ENCODE data around the gene ADCY2.
A peak's percentile ranks its signal among the peaks of the same experiment; 100 is the strongest.

ADCY2 gene

DNA sequence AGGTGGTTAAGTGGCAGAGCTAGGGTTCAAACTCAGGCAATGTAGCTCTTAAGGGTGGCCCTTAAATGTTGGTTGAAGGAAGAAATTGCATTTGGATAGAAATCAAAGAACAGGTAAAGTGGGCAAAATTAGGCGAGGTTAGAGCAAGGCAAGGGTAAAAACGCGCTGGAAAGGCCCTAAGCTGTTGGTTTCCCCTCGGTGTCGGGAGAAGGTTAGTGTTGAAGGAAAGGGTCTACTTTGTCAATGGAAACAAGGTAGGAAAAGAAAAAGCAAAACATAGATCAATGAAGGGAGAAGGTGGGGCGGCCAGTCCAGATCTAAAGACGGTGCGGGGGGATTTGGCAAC, 472.5 kb downstream of the ADCY2 start:
- Histone ChIP-seq H3K4me3 (ENCODE audit: low read depth, low read length) (peak overlapping the region; percentile 86), H3K36me3 (replicated peaks) (no peaks in the 10 kb centered on the region), H3K27me3 (replicated peaks) (no peaks in the 10 kb centered on the region), H3K27ac (peak overlapping the region; percentile 79)
- TF ChIP-seq, protein P1, sequence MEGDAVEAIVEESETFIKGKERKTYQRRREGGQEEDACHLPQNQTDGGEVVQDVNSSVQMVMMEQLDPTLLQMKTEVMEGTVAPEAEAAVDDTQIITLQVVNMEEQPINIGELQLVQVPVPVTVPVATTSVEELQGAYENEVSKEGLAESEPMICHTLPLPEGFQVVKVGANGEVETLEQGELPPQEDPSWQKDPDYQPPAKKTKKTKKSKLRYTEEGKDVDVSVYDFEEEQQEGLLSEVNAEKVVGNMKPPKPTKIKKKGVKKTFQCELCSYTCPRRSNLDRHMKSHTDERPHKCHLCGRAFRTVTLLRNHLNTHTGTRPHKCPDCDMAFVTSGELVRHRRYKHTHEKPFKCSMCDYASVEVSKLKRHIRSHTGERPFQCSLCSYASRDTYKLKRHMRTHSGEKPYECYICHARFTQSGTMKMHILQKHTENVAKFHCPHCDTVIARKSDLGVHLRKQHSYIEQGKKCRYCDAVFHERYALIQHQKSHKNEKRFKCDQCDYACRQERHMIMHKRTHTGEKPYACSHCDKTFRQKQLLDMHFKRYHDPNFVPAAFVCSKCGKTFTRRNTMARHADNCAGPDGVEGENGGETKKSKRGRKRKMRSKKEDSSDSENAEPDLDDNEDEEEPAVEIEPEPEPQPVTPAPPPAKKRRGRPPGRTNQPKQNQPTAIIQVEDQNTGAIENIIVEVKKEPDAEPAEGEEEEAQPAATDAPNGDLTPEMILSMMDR (IDR thresholded peaks at IDR 0.05; ENCODE audit: low read depth, low read length, missing control alignments) = no peak
- in situ Hi-C loops (cut with HindIII; ENCODE audit: low pct_ligation_motif_present, low sequenced_read_pairs) = no loop called here
- no peak for DNase-seq

DNA sequence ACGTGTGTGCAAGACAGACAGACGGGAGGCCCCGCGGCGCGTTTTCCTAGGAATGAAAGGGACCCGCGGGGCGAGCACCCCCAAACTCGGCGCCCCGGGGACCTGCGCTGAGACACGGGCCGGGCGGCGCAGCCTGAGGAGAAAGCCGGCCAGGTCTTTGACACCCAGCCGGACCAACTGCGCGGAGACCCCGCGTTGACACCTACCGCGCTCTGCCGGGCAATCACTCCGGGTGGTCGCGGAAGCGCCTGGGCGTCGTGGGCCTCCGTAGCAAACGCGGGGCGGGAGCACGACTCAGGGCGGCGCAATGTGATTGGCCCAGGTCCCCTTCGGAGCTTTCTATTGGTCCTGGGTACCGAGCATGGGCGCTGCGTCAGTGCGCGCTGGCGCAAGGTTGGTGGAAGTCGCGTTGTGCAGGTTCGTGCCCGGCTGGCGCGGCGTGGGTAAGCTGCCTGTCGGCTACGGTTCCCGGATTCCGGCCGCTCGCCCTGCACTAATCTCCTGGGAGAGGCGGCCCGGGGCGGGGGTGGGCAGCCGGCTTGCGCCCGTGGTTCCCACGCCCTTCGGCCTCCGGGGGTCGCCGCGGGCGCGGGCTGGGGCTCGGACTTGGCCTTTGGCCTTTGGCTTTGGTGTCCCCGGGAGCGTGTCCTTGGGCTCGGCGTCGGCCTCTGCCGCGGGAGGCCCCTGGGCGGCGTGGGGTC, 473.0 kb downstream of the ADCY2 start, which contains the start of the genes FASTKD3 and MTRR:
Gene FASTKD3, minus strand, starts transcription at position 259 of the 701 bp plus-strand sequence. CDS start 948 bp downstream, outside the sequence.
Gene MTRR, plus strand, starts transcription at position 376 of the 701 bp plus-strand sequence. CDS start 1,647 bp downstream, outside the sequence.
- in situ Hi-C loops (cut with HindIII; ENCODE audit: low pct_ligation_motif_present, low sequenced_read_pairs) = no loop called here
- DNase-seq = peak; percentile 92
- Histone ChIP-seq H3K27ac (peak within 1 kb of the TSS; percentile 79), H3K36me3 (replicated peaks) (no peaks in the 10 kb centered on the region), H3K27me3 (replicated peaks) (no peaks in the 10 kb centered on the region), H3K4me3 (ENCODE audit: low read depth, low read length) (peak within 1 kb of the TSS; percentile 86)
- TF ChIP-seq, protein P1 (IDR thresholded peaks at IDR 0.05; ENCODE audit: low read depth, low read length, missing control alignments) = no peak

DNA sequence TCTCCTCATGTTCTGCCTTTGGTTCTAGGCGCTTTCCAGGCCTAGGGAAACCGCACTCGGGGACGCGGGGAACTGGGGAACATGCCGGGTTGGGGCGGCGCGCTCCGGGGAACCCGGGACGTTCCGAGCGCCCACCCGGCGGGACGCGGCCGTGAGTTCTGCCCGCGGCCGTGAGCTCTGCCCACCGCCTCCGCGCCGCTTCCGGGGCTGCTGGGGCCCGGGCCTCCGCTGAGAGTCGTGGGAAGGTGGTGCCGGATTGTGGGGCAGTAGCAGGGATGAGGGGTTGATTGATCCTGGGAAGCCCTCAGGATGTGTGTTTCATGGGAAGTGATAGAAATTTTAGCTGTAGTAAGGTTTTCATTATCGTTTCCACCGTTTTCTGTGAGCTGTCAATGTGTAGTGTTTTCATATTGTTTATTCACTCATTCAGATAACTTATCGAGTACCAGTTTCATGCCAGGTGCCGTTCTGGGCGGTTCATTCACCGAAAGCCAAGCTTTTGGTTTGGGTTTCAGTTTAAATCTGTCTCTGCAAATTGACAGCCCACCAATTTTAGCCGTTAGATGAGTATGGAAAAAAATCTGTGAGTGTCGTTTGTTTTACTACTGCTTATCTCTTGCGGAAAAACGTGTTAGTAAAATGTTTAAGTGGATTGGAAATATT, 473.7 kb downstream of the ADCY2 start:
- Histone ChIP-seq H3K27me3 (replicated peaks) (no peaks in the 10 kb centered on the region), H3K36me3 (replicated peaks) (no peaks in the 10 kb centered on the region), H3K4me3 (ENCODE audit: low read depth, low read length) (peak overlapping the region; percentile 86), H3K27ac (peak overlapping the region; percentile 79)
- in situ Hi-C loops (cut with HindIII; ENCODE audit: low pct_ligation_motif_present, low sequenced_read_pairs) = no loop called here
- TF ChIP-seq, protein P1 (IDR thresholded peaks at IDR 0.05; ENCODE audit: low read depth, low read length, missing control alignments) = no peak
- no peak for DNase-seq

DNA sequence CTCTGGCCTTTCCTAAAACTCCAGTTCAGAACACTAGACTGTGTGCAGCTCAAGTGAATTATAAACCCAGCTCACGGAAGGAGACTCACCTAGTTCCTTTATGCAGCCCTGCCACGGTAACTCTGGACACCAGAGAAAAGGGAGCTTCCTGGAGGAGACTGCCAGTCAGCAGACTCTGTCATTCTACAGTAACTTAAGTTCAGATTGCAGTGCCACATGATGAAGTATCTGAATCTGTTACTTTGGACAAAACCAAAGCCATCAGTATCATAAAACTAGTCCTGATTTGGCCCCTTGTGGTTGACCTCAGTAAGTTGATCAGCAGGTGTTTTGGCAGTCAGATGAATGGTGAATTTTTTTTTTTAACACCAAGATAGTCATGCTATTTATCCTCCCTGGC, 475.7 kb downstream of the ADCY2 start:
- DNase-seq = no peak
- peaks cover 14% of the 10 kb centered on the region for H3K36me3 ChIP-seq (replicated peaks)
- TF ChIP-seq, protein P1 (IDR thresholded peaks at IDR 0.05; ENCODE audit: low read depth, low read length, missing control alignments) = no peak
- no peaks in the 10 kb centered on the region for H3K27me3 ChIP-seq (replicated peaks)
- no peak overlapping the region for H3K4me3 ChIP-seq (ENCODE audit: low read depth, low read length)
- in situ Hi-C loops (cut with HindIII; ENCODE audit: low pct_ligation_motif_present, low sequenced_read_pairs) = no loop called here
- no peak overlapping the region for H3K27ac ChIP-seq

DNA sequence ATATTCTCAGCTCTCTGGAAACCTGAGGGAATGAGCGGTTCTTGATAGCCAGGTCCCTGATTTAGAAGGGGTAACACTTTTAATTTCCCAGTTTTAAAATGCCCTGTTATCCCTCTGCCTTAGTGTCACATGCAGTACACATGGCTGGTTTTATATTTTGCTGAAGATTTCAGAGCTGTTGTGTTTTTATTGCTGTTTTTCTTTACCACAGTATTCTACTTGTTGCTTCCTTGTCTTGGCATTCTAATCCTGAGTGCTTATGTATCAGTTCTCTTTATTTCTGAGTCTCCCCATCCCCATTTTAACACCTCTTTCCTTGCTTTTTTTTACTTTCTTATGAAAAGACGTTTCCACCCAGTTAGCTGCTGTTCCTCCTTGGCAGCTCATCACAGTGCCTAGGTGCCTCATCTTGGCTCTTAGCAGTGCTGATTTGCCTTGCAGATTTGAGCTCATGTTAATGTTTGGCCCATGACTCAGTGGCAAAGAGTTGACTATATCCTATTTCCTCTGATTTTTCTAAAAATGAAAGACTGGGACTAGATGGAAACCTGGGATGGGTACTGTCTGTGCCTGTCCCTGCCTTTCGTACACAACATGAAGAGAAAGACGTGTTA, 476.7 kb downstream of the ADCY2 start:
- Histone ChIP-seq H3K27ac (no peak overlapping the region), H3K4me3 (ENCODE audit: low read depth, low read length) (no peak overlapping the region)

More for the DNA sequence above, 476.7 kb downstream of the ADCY2 start:
- DNase-seq = no peak
- Histone ChIP-seq H3K27me3 (replicated peaks) (no peaks in the 10 kb centered on the region), H3K36me3 (replicated peaks) (peaks cover 14% of the 10 kb centered on the region)
- in situ Hi-C loops (cut with HindIII; ENCODE audit: low pct_ligation_motif_present, low sequenced_read_pairs) = no loop called here
- TF ChIP-seq, protein P1 (IDR thresholded peaks at IDR 0.05; ENCODE audit: low read depth, low read length, missing control alignments) = no peak

Measured in brain microvascular endothelial cell (primary cell).